KMS-11 (cell line): ENCODE measurements around the gene KRTAP12-4.
"Not testable (repeated sequence)": the region's sequence is repeated elsewhere in the genome, so short reads cannot be mapped to it uniquely, and the experiment has no call there.

Experiments used
- H2AFZ ChIP-seq: fragments of 200-600 bp; sonication (generic); 2 replicates; pipeline ENCODE4 v1.6.1; 2016; ENCODE audit warnings: antibody characterized with exemption, mixed run types, low read depth
- H3K27ac ChIP-seq: fragments of 200-600 bp; sonication (generic); 2 replicates; pipeline ENCODE4 v1.6.1; 2016; ENCODE audit warnings: mild to moderate bottlenecking, mixed run types
- H3K27me3 ChIP-seq: fragments of 200-600 bp; sonication (generic); 2 replicates; pipeline ENCODE4 v1.6.1; 2017; ENCODE audit warnings: mild to moderate bottlenecking, low read depth, mixed run types, moderate library complexity; ENCODE audit not compliant: insufficient read depth
- H3K36me3 ChIP-seq: fragments of 200-600 bp; sonication (generic); 2 replicates; pipeline ENCODE4 v1.6.1; 2017; ENCODE audit warnings: mild to moderate bottlenecking, mixed run types; ENCODE audit not compliant: insufficient read depth
- H3K4me1 ChIP-seq: fragments of 200-600 bp; sonication (generic); 2 replicates; pipeline ENCODE4 v1.6.1; 2016; ENCODE audit warnings: mild to moderate bottlenecking, low read depth, mixed run types; ENCODE audit not compliant: poor library complexity, severe bottlenecking
- H3K4me2 ChIP-seq: fragments of 200-600 bp; sonication (generic); 2 replicates; pipeline ENCODE4 v1.7.0; 2016; ENCODE audit warnings: mild to moderate bottlenecking, mixed run types
- H3K4me3 ChIP-seq: fragments of 200-600 bp; sonication (generic); IDR thresholded peaks from 2 replicates; pipeline ENCODE4 v1.6.1; 2017; ENCODE audit warnings: low read depth, low read length, mixed read lengths; ENCODE audit not compliant: insufficient read depth
- H3K79me2 ChIP-seq: fragments of 200-600 bp; sonication (generic); 2 replicates; pipeline ENCODE4 v1.6.1; 2016; ENCODE audit warnings: low read depth, mixed run types; ENCODE audit not compliant: insufficient read depth
- H3K9ac ChIP-seq: fragments of 200-600 bp; sonication (generic); 2 replicates; pipeline ENCODE4 v1.6.1; 2016; ENCODE audit warnings: mild to moderate bottlenecking, mixed run types
- H4K20me1 ChIP-seq: fragments of 200-600 bp; sonication (generic); 2 replicates; pipeline ENCODE4 v1.6.1; 2016; ENCODE audit warnings: mild to moderate bottlenecking, mixed run types; ENCODE audit not compliant: insufficient read depth
- CTCF ChIP-seq: fragments of 200-600 bp; sonication (generic); conservative IDR thresholded peaks from 2 replicates; pipeline ENCODE4 v1.6.1; 2017; ENCODE audit warnings: low read depth, mild to moderate bottlenecking, antibody characterized with exemption, low read length, moderate library complexity, mixed read lengths

KRTAP12-4 gene

GRCh38 chr21:44612029-44612486, 42.4 kb downstream of the KRTAP12-4 start, which contains the start of gene KRTAP10-8:
Gene KRTAP10-8 (plus strand): TSS chr21:44612079. CDS start chr21:44612101, 22 bp downstream.
- Histone ChIP-seq H3K9ac (no peak within 1 kb of the TSS), H3K4me1 (no peaks in the 10 kb centered on the region), H2AFZ (no peak within 1 kb of the TSS), H3K79me2 (no peaks in the 10 kb centered on the region), H3K36me3 (no peaks in the 10 kb centered on the region), H3K27me3 (peaks cover 22% of the 10 kb centered on the region), H3K4me2 (no peak within 1 kb of the TSS), H4K20me1 (no peaks in the 10 kb centered on the region), H3K4me3 (no peak within 1 kb of the TSS), H3K27ac (no peak within 1 kb of the TSS)
- no peak for TF ChIP-seq CTCF

- H3K27ac ChIP-seq: no peak overlapping the region
- no peak overlapping the region for H3K4me3 ChIP-seq
- H3K9ac ChIP-seq: no peak overlapping the region
- no peak overlapping the region for H2AFZ ChIP-seq
- no peak for TF ChIP-seq CTCF
- H3K4me1 ChIP-seq: no peaks in the 10 kb centered on the region
- H3K36me3 ChIP-seq: no peaks in the 10 kb centered on the region
- peaks cover 22% of the 10 kb centered on the region for H3K27me3 ChIP-seq
- H4K20me1 ChIP-seq: no peaks in the 10 kb centered on the region
- H3K4me2 ChIP-seq: no peak overlapping the region
- no peaks in the 10 kb centered on the region for H3K79me2 ChIP-seq
Observed at GRCh38 chr21:44611551-44611950, 42.9 kb downstream of the KRTAP12-4 start.

- H3K4me3 ChIP-seq, H3K79me2 ChIP-seq: not testable (repeated sequence)
Observed at GRCh38 chr21:44610157-44610843, 44.2 kb downstream of the KRTAP12-4 start.

GRCh38 chr21:44609193-44609592, 45.3 kb downstream of the KRTAP12-4 start:
- Histone ChIP-seq H3K36me3 (no peaks in the 10 kb centered on the region), H2AFZ (no peak overlapping the region), H3K4me1 (no peaks in the 10 kb centered on the region), H3K79me2 (no peaks in the 10 kb centered on the region), H3K4me2 (no peak overlapping the region), H3K9ac (no peak overlapping the region), H3K27me3 (peaks cover 19% of the 10 kb centered on the region; the same call in 1 of the 2 replicates), H3K27ac (no peak overlapping the region), H3K4me3 (no peak overlapping the region), H4K20me1 (no peaks in the 10 kb centered on the region)
- no peak for TF ChIP-seq CTCF

More at GRCh38 chr21:44610157-44610843, 44.2 kb downstream of the KRTAP12-4 start:
- not testable (repeated sequence) for H3K9ac ChIP-seq, H3K4me1 ChIP-seq, H3K36me3 ChIP-seq, H3K27ac ChIP-seq, H3K4me2 ChIP-seq, H4K20me1 ChIP-seq, H2AFZ ChIP-seq
- peaks cover 19% of the 10 kb centered on the region for H3K27me3 ChIP-seq

- H3K36me3 ChIP-seq: no peaks in the 10 kb centered on the region
- peaks cover 20% of the 10 kb centered on the region; the same call in 1 of the 2 replicates for H3K27me3 ChIP-seq
- no peak overlapping the region for H2AFZ ChIP-seq
- H3K27ac ChIP-seq: no peak overlapping the region
- no peak overlapping the region for H3K4me2 ChIP-seq
- H3K79me2 ChIP-seq: no peaks in the 10 kb centered on the region
- no peaks in the 10 kb centered on the region for H4K20me1 ChIP-seq
- no peak overlapping the region for H3K9ac ChIP-seq
- H3K4me3 ChIP-seq: no peak overlapping the region
- H3K4me1 ChIP-seq: no peaks in the 10 kb centered on the region
- TF ChIP-seq CTCF: no peak
Observed at GRCh38 chr21:44606495-44606894, 48.0 kb downstream of the KRTAP12-4 start.
